Colon (tissue), 2 donors: ENCODE data around the gene ZBTB47.

ENCODE experiments used
- FAIRE-seq: peaks from 2 replicates; lab custom pipeline; 2012; peaks lifted over from hg19 to GRCh38; lab: Jason Lieb, UNC
- donor health status: control.
- donor health status: control.

Gene ZBTB47

DNA sequence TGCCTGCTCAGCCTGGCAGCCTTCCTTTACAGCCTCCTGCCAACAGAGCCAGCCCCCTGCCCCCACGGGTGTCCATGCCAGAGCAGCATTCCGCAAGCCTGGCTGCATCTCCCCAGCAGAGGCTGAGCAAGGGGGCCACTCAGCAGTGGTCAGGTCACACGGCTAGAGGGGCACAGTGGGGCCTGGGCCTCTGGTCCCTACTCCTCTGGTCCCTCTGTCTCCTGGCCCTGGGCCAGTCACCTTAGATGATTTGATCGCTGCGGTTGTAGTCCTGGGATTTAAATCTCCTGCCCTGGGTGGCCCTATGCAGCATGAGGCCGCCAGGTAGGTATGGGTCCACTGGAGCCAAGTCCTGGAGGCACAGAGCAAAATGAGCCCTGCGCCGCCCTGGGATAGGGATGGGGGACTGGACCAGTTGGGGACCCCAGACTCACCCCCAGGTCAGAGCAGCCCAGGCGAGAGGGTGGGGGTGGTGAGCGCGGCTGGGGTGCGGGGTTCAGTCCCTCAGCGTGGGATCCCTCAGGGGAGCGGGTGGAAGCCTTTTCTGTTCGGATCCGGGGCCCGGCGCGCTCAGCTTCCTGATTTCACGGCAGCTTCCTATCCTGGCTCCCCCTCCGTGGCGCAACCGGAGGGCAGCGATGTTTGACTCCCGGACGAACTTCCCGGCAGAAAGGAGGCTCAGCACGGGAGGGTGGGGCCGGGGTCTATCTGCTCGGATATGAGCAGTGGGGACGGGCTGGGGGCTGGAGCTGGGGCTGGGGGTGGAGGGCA, at the start of gene ZBTB47:
Gene ZBTB47 (plus strand): TSS at position 138 of the 771 bp plus-strand sequence. CDS start 4,659 bp downstream, outside the sequence.
- no peak for FAIRE-seq

DNA sequence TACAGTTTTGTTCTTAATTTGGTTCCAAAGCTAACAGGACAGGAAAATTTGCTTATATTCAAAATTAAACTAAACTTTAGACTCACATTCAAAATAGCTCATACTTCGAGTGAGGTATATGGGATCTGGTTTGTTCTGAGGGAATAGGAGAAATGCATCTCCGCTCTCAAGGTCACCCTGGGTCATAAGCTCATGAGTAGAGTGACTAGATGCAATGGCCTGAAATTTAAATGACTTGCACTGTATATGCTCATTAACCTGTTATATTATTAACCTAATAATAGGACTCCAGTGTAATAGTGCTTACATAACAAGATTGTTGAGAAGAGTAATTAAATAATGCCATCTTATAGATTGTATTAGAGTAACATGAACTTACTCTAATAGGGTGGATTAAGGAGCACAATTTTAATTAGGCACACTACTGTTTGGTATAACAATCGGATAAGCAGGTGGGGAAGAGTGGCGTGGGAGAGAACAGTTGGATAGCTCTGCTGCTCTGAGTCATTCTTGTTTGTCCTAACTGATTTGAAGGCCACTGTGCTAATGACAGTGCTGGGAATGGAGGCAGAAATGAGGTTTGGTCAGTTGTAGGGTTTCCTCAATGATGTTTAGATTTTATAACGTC, 47.8 kb upstream of the ZBTB47 start:
- FAIRE-seq, result no peak

DNA sequence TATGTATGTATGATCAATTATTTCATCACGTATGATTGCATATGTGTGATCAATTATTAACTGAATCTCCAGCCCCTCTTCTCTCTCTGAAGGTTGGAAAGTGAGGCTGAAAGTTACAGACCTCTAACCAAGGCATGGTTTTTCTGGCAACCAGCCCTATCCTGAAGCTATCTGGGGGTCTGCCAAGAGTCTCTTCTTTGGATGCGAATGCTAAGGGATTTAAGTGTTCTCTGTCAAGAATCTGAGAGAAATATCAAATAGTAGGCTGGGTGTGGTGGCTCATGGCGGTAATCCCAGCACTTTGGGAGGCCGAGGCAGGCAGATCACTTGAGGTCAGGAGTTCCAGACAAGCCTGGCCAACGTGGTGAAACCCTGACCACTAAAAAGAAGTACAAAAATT, 44.9 kb upstream of the ZBTB47 start:
- no peak for FAIRE-seq

DNA sequence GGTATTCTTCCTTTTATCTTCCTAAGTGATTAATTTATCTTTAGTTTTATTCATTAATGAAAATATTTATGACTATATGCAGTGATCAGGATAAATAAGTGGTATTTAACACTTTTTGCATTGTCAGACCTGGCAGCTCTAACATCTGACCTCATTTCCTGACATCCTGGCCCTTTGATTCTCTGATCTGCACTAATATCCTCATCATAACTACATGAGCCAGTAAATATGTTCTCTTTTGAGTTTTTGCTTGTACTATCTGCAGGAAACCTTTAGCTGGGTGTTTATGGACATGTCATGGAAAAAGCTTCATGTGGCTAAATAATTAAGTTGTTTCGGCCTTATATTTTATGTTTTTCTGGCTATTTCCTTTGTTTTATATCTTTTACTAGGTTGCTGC, 42.5 kb upstream of the ZBTB47 start:
- no peak for FAIRE-seq

DNA sequence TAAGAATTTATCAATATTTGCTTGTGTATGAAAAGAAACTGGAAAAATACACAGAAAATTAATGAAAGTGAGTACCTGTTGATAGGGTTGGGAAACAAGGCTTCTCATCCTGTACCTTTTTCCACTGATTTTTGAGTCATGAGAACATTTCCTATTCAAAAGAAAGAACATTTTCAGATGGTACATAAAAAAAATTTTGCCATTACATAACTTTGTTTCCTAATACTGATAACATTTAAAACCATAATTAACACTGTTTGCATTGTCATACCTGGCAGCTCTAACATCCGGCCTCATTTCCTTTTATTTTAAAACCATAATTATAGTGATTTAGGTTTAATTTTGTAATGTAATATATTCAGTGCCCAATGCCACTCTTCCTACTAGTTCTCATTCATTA, 41.3 kb upstream of the ZBTB47 start:
- FAIRE-seq, result no peak

DNA sequence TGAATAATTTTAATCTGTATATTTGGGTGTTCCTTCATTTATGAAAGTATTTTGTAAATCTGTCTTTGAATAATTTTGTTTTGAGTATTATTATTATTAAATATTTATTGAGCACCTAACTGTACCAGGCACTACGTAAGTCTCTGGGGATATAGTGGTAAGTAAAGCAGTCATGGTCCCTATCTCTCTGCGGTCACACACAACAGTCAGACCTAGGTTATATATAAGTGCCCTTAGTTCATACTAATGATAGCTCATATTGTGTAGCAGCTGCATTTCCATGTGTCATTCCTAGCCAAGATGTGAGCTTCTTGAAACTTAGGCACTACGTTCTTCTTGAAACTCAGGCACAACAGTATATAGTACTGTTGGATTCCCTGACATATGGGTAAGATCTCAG, 40.6 kb upstream of the ZBTB47 start:
- no peak for FAIRE-seq

DNA sequence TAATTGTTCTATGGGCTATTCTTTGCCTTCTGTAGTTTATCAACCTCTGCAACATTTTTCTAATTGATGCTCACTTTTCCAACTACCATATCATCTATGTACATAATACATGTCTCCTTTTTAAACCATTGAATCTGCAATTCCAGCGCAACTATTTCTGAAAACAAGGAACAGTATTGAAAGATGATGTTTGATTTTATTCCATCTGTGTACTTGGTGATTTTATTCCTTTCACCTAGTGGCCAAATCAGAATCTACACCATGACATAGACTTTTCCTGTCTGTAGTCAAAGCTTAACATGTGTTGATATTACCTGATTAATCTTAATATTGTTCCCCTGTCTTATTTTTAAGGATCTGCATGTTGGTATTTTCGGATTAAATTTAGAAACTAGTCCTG, 40.0 kb upstream of the ZBTB47 start:
- no peak for FAIRE-seq

DNA sequence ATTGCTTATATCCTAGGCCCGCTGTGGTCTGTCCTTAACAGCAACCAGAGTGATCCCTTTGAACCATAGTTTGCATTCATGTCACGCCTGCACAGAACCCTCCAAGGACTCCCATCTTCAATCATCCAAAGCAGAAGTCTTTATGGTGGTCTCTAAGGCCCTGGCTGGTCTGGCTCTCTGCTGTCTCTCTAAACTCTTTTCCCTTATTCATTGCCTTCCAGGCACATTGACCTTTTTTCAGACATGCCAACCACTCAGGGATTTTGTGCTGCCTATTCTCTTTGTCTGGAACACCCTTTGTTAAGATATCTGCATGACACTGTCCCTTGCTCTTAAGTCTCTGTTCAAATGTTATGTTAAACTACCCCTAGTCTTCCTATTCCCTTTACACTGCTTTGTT, 21.9 kb upstream of the ZBTB47 start:
- FAIRE-seq, result no peak

DNA sequence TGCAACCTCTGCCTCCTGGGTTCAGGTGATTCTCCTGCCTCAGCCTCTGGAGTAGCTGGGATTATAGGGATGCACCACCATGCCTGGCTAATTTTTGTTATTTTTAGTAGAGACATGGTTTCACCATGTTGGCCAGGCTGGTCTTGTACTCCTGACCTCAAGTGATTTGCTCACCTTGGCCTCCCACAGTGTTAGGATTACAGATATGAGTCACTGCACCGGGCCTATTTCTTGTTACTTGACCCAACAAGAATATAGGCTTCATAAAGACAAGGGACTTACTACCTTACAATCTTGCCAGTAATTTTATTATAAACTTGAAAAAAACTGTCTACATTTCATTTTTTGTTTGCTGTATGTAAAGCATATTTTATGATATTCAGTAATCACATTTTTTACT, 21.4 kb upstream of the ZBTB47 start:
- FAIRE-seq, result no peak

DNA sequence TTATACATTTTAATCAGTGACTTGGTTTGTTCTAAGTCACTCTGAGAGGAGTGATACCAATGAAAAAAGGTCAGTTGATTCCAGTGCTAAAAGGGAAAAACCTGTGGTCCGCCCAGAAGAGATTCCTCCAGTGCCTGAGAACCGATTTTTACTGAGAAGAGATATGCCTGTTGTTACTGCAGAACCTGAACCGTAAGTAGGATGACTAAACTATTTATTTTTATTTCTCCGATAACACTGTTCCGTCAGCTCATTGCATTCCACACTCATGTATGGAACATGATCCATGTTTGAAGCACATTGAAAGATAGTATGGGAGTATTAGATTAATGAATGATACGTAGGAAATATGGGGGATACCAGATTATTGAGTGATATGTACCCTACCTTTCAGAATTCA, 20.0 kb upstream of the ZBTB47 start:
- FAIRE-seq, result no peak

DNA sequence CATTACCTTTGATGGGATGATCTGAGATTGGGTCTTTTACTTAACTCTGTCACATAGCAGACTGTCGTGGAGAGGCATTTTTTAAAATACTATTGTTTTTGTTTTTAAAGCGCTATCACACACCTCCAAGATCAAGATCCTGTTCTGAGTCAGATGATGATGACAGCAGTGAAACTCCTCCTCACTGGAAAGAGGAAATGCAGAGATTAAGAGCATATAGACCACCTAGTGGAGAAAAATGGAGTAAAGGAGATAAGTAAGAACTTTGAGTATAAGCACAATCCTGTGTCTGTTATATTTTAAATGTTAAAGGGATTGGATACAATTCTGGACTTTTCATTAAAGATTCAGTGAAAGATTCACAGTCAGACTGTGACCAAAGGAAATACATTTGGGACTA, 18.4 kb upstream of the ZBTB47 start:
- FAIRE-seq, result no peak

DNA sequence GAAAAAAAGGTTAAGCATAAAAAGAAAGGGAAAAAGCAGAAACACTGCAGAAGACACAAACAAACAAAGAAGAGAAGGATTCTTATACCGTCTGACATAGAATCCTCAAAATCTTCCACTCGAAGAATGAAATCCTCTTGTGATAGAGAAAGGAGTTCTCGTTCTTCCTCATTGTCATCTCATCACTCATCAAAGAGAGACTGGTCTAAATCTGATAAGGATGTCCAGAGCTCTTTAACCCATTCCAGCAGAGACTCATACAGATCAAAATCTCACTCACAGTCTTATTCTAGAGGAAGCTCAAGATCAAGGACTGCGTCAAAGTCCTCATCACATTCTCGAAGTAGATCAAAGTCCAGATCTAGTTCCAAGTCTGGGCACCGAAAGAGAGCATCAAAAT, 16.5 kb upstream of the ZBTB47 start:
- no peak for FAIRE-seq

DNA sequence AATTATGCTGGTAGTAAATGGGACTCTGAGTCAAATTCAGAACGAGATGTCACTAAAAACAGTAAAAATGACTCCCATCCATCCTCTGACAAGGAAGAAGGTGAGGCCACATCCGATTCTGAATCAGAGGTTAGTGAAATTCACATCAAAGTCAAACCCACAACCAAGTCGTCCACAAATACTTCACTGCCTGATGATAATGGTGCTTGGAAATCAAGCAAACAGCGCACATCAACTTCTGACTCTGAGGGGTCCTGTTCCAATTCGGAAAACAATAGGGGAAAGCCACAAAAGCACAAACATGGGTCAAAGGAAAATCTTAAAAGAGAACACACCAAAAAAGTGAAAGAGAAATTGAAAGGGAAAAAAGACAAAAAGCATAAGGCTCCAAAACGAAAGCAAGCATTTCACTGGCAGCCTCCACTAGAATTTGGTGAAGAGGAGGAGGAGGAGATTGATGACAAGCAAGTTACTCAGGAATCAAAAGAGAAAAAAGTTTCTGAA, 15.1 kb upstream of the ZBTB47 start:
- FAIRE-seq, result no peak

DNA sequence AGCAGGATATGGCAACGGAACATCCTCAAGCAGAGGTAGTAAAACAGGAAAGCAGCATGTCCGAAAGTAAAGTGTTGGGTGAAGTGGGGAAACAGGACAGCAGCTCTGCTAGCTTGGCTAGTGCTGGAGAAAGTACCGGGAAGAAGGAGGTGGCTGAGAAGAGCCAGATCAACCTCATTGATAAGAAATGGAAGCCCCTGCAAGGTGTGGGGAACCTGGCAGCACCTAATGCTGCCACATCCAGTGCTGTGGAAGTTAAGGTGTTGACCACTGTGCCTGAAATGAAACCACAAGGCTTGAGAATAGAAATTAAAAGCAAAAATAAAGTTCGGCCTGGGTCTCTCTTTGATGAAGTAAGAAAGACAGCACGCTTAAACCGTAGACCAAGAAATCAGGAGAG, 14.3 kb upstream of the ZBTB47 start:
- no peak for FAIRE-seq

DNA sequence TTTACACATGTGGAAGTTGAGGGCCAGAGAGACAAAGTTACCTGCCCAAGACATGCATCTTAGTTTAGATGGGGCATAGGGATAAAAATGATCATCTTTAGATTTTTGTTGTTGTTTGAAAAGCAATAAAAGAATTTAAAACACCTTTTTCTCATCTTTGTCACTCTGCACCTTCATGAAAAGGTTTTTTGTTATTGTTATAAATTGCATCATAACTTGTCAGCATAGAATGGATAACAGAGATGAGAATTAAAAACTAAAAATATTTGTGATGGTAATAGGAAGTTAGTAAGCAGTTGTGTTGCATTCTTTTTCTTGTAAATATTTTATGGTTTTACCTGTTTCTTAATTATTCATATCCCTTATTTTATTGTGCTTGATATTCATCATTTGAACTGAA, 13.4 kb upstream of the ZBTB47 start:
- no peak for FAIRE-seq

DNA sequence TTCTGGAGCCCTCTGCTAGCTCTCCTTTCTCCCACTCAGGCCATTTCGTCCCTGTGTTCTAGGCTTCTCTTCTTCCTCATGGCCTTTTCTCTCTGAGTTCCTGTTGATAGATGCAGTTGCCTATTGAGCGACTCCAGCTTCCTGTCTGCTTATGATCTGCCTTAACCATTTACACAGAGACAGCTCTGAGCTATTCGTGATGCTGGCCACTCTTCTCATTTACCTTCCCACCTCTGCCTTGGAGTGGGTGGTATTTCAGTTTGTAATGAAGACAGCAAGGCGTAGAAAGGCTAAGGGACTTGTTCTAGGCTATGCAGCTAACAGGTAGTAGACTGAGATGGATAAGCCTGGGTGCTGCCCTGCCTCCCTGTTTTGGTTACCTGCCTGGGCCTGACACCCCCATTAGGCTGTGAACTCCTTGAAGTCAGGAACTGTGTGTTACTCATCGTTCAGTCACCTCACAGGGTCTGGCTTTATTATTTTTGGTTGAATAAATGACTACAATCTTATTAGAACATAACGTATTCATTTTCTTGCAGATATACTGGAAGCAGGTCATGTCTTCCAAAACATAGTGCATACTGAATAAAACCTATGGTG, 12.6 kb upstream of the ZBTB47 start:
- FAIRE-seq, result no peak

DNA sequence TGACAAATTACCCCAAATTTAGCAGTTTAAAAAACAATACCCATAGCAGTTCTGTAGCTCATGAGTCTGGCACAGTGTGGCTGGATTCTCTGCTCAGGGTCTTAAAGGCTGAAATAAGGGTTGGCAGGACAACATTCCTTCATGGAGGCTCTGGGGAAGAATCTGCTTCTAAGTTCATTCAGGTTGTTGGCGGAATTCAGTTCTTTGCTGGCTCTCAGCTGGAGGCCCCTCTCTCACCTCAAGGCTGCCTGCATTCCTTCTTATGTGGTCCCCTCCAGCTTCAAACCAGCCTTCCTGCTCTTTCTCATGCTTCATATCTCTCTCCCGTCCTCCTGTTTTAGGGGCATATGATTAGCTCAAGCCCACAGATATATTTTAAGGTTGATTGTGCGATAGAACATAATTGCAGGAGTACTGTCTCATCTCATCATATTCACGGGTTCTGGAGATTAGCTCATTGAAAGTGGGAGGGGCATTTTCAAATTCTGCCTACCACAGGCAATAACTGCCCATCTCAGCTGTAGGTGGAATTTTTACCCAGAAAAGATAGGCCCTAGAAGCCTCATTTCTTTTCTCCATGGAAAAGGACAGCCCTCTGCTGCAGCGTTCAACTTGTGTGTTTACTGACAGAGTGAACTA, 5.6 kb upstream of the ZBTB47 start:
- no peak for FAIRE-seq

DNA sequence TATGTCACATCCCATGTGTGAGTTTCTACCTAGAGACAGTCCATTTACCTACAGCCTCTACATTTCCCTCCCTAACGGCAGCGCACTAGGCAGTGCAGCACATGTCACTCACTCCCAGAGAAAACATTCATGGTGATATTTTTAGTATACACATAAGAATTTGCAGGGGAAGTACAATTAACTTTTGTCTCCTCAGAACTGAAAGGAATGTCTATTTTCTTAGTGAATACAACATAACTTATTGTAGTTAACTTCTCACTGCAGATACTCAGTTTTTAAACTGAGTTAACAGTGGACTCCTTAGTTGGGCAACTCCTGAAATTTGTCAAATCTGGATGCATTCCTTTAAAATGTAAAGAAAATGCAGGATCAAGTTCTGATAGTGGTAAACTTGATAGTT, 4.5 kb upstream of the ZBTB47 start:
- no peak for FAIRE-seq

DNA sequence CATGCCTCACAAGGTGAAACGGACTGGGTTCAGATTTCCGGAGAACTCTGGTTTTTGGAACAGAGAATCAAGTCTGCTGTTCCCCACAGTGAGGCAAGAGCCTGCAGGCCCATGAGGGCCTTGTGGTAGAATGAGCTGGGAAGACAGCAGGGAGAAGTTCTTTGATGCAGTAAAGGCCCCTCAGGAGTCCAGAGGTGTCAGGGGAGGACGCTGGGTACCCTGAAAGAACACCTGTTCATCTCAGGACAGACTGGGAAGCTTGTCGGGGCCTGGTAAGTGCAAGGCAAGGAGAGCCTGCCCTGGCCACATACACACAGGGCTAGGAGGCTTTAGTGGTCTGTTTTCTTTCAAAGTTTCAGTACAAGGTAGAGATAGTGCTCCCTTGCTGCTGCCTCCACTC, 3.7 kb upstream of the ZBTB47 start:
- FAIRE-seq, result no peak

DNA sequence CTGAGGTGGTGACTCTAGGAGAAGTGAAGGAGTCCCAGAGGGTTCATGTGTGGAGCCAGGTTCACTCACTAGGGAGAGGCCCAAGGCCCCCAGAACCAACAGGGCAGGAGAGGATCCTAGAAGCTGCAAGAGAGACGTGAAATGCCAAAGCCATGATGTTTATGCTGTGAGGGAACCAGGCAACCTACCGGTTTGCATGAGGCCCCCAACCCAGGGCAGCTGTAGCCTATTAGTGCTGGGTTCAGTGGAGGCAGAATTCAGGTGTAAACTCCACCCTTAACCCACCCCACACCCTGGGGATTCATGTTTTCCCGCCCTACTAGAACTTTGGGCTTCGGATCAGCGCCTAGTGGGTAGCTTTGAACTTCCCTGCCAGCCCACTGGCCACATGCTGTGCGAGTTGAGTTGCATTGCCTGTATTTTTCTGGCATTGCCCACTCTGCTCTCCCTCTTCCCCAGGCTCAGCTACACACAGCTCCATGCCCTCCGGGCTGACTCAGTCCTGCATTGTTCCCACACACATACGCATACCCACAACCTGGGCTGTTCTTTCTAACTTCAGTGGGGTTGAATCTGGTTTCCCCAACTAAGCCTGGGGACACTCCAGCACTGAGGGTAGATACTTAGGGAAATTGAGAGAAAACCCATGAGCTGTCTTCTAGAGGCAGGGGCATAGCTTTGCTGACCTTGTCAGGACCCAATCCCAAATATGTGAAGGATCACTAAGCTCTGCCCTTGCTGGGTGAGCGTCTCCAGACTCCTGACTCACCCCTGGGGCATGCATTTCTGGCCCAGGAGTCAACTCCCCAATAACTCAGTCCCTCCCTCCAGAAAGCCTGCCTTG, 2.0 kb upstream of the ZBTB47 start:
- FAIRE-seq, result no peak

DNA sequence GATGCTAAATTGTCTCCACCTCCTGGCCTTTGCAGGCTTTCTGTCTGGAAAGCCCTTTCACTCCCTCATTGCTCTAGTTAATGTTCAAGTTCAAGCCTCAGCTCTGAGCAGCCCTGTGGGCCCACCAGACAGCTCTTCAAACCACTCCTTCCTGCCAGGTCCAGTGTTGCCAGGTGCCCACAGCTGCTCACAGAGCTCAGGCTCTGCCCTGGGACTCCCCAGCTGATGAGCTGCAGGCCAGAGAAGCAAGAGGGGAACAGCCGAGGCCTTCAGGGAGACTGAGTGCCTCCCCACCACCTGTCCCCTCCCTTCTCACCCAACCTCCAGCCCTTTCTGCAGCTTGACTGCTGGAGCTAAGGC, 1.3 kb upstream of the ZBTB47 start:
- FAIRE-seq, result no peak

DNA sequence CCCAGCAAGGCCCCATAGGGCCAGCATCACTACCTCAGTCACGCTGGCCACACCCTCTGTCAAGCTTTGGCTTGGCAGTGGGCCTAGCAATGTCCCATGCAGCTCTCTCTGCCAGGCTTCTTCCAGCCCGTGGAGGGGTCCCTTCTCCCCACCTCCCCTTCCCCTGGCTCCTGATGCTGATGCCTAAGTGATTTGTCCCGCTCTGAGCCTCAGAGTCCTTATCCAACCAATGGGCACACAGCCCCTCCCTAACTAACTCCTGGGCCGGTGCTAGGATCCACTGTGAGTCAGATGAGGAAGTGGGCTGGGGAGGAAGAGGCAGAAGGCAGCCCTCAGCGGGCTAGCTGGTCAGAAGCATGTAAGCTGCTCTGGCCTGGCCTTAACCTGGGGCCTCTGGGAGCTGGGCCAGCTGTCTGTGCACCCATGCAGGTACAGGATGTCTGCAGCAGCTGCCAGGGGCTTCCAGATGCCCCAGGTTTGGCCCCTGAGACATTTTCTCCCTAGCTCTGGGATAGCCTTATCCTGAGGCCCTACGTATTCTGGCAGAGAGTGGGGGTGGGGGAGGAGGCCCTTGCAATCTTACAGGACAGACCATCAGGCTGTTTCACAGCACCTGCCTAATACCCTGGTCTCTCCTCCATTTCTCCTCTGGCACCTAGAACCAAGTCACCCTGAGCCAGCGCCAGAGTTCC, 740 bp upstream of the ZBTB47 start:
- FAIRE-seq, result no peak
